GM19025 (cell line): ENCODE results near the gene MYO3B.
"Not testable (repeated sequence)": the region's sequence is repeated elsewhere in the genome, so short reads cannot be mapped to it uniquely, and the experiment has no call there.

Source experiments
- ATAC-seq: cut with Tn5 transposase; IDR thresholded peaks from one replicate; pipeline ENCODE4 v1.9.1; 2021; ENCODE audit warnings: mild to moderate bottlenecking, low read depth, moderate library complexity; ENCODE audit not compliant: unreplicated experiment

Gene MYO3B

DNA sequence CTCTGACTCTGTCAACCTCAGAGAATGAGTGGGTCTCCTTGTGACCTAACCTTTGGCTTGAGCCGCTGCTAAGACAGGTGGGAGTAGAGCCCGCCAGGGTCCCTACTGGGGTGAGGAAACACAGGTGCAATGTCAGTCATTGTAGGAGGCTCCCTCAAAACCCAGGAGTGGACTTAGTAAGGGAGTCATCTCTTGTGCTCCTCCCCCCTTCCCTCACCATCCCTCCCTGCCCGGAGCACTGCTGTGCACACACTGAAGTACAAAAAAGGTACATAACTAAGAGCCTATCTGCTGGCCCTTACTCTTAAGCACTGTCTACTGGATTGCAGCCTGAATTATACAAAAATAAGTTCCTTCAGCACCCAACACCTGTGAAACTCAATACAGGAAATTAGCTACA is 77.2 kb downstream of the MYO3B start:
- ATAC-seq: no peak

DNA sequence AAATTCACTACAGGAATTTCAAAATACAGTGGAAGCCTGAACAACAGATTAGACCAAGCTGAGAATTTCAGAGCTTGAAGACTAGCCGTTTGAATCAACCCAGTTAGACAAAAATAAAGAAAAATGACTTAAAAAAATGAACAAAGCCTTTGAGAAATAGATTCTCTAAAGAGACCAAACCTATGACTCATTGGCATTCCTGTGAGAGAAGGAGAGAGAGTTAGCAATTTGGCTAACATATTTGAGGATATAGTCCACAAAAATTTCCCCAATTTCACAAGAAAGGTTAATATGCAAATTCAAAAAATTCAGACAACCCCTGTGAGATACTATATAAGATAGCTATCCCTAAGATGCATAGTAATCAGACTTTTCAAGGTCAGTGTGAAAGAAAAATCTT is 78.0 kb downstream of the MYO3B start:
- no peak for ATAC-seq

DNA sequence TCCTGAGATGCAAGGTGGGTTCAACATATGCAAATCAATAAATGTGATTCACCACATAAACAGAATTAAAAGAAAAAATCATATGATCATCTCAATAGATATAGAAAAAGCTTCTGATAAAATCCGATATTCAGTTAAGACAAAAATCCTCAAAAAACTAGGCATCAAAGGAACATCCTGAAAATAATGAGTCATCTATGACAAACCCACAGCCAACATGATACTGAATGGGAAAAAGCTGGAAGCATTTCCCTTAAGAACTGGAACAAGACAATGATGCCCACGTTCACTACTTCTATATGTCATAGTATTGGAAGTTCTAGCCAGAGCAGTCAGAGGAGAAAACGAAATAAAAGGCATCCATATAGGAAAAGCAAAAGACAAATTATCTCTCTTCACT is 80.4 kb downstream of the MYO3B start:
- ATAC-seq: no peak

DNA sequence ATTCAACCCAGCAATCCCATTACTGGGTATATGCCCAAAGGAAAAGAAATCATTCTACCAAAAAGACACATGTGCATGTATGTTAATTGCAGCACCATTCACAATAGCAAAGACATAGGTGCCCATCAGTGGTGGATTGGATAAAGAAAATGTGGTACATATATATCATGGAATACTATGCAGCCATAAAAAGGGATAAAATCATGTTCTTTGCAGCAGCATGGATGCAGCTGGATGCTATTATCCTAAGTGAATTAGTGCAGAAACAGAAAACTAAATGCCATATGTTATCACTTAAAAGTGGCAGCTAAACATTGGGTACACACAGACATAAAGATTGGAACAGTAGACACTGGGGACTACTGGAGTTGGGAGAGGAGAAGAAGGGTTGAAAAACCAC is 82.2 kb downstream of the MYO3B start:
- ATAC-seq: no peak

DNA sequence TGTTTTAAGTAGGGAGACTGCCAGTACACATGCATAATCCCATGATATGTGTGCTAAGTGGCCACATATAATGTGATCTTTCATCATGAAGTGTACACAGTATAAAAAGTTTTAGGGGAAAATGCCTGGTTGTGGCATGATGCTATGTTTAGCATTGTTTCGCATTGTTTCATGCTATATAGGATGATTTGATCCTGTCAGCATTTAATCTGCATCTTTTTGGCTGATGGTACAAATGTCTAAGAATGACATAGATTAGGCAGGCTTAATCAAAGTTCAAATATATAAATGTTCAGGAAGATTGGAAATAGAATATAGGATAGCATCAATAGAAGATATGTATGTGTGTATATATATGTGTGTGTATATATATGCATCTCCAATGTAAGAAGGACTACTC is 83.6 kb downstream of the MYO3B start:
- no peak for ATAC-seq

DNA sequence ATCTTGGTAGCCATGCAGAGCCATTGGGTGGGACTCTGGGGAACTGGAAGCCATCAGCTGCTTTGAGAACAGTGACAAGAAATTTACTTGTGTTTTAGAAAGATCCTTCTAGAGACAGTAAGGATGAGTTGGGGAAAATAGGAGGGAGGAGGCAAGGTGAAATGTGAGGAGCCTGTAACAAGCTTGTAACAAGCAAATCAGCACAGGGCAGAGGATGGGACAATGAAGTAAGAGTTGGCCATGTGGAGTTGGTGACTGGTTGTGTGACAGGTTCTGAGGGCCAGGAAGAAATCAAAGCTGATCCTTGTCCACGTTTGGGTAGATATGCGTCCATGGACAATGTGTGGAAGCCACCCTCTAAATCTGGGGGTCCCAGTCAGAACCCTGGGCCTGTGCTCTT is 84.4 kb downstream of the MYO3B start:
- ATAC-seq: no peak

DNA sequence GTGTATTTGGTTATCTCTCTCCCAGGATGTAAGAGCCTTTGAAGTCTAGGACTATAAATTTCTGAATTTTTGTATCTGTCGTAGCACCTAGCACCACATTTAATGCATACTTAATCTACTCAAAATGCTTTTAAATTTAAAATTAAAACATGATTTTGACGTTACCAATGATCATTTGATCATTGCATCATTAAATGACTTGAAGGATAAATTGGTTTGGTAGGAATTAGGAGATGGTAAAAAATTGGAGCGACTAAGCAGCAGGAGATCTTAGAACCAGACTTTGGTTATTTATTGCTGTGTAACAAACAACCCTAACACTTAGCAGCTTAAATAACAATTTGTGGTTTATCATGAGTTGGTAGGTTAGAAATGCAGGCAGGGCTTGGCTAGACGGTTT is 84.9 kb downstream of the MYO3B start:
- ATAC-seq: no peak

DNA sequence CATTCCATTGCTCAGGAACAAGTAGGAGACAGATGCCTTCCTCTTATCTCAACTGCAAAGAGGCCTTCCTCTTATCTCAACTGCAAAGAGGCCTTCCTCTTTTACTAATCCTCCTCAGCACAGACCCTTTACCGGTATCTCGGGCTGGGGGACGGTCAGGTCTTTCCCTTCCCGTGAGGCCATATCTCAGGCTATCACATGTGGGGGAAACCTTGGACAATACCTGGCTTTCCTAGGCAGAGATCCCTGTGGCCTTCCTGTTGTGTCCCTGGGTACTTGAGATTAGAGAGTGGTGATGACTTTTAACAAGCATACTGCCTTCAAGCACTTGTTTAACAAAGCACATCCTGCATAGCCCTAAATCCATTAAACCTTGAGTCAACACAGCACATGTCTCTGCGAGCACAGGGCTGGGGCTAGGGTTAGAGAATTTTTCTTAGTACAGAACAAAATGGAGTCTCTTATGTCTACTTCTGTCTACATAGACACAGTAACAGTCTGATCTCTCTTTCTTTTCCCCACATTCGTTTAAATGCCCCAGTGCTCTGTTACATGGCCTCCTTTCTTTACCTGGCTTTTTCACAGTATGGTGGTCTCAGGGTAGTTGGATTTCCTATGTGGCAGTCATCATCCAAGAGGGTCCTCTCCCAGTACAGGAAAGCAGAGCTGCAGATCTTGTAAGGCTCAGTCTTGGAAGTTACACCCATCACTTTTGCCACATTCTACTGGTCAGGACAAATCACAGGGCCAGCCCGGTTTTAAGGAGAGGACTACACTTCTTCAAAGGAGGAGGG is 86.0 kb downstream of the MYO3B start:
- not testable (repeated sequence) for ATAC-seq

DNA sequence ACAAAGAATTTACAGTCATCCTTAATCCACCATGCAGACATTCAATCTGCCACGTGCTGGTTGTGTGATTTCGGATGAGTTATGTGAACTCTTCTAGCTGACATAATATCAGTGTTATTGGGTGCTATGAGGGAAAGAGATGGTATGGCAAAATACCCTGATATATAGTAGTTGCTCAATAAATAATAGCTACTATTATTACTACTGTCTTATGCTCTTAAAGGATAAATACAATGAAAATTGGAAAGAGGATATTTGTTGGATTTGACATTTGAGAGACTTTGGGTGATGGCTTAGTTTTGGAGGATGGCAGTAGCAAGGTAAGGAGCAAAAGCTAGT is 86.5 kb downstream of the MYO3B start:
- no peak for ATAC-seq

DNA sequence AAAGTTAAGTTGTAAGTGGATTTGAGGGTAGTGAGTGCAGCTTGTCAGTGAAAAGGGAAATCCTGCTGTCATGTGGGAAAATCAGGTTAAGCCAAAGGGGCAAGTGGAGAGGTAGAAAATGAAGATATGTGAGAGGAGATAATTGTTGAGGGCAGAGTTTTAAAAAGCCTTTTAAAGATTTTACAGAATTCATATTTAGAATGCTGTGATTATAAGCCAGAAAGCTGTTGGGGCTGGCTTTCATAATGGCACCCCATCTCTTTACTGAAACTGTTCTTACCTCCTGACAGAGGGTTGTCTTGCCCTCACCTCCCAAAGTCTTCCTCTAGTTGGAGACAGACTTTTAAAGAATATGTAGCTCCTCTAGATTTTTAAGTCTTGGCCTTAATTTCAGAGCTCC is 86.9 kb downstream of the MYO3B start:
- ATAC-seq: no peak

DNA sequence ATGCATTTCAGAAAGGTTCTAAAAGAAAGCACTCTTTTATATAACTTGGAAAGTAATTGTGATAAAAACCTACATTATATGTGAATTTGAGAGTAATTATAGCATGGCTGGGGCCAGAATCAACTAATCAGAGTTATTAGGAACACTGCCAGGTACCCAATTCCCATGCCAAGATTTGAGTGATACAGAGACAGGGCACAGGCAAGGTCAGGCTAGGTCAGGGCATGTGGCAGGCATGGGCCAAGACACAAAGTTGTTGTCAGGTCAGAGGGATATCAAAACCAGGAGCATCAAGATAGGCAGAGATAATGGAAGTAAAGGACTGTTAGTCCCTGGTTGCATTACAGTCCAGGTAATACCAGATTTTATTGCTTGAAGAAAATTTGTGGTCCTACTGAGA is 87.4 kb downstream of the MYO3B start:
- ATAC-seq: no peak

DNA sequence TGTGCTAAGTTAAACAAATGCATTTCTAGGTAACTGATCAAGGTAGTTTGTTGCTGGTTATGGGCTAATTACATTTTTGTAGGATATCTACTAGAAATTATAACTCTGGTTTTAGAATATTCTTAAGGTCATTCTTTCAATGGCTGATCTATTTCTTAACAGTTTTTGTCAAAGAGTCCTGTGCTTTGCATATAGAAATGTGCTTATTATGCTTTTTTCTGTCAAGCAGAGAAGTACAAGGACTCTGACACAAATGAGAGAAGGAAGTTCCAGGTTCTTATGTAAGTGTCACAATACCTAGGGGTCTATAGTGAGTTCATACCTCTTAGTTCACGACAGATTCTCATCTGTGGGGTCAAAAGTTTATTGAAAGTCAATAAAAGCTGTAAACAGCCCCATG is 88.4 kb downstream of the MYO3B start:
- ATAC-seq: no peak

DNA sequence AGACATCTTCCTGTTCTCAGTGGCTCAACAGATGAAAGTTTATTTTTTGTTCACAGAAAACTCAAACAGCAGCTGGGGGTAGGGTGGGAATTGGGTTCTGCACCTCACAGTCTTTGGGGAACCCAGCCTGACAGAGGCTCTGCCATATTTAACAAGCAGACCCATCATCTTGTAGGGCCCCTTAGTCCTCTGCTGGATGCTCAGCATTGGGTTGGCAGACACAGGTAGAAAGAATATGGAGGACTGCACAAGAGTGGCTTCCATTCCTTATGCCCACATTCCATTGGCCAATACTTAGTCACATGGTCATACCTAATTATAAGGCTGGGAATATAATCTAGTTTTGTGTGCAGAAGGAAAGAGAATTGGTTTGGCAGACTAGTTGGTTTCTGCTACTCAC is 89.1 kb downstream of the MYO3B start:
- ATAC-seq: no peak

DNA sequence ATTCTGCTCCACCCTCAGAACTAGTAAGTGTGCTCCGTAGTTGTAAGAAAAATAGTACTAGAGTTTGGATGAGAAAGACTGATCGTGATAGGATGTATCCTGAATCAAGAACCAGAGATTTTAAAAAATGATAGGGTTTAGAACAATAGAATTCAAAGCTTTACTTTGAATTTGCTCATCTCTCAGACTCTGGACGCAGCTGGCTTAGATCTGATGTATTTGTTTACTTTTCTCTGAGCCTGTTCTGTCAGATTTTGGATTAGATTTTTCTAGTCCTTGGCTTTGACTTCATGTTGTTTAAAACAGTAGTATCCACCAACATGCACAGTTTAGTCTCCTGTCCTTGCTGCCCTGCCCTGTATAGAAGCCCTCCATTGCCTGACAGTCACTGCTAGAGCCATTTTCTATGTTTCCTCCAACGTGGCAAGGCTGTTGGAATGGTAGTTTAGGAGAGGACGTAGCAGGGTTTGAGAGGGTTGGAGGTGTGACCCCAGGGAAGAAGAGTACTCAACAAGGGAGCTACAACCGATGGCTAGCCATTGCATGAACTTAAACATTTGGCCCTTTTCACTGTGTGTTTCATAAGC is 92.4 kb downstream of the MYO3B start:
- ATAC-seq: no peak

DNA sequence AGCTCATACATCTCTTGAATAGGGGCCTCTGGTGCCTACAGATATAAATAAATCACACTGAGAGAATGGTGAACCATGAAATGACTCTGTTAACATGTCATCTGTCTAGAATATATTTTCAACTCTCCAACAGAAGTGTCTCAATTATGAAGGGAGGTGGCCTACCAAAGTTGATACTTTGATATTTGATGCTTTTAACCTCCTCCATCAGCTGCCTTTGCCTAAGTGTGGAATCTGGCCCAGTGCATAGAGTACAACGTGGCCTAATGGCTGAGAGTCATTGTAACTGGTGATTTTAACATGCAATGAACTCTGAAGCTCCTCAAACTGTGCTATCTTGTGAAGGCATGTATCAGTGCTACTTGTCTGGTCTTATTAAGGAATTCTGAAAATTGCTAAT is 93.4 kb downstream of the MYO3B start:
- no peak for ATAC-seq

DNA sequence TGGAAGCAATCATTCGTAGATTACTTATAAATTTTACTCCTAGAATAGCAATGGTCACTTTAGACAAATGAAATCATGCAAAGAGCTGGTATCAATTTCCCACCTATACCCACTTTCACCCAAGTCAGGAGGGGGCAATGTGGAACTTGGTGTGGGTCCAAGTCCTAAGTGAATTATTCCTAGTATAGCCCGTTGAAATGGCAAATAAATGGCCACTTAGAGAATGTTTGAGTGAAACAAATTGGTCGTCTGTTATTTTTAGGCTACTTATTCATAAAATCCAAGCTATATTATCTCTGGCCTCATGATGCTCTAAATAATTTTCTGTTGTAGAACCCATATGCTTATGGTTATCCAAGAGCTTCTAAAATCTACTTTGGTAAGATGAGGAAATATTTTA is 98.1 kb downstream of the MYO3B start:
- ATAC-seq: no peak

DNA sequence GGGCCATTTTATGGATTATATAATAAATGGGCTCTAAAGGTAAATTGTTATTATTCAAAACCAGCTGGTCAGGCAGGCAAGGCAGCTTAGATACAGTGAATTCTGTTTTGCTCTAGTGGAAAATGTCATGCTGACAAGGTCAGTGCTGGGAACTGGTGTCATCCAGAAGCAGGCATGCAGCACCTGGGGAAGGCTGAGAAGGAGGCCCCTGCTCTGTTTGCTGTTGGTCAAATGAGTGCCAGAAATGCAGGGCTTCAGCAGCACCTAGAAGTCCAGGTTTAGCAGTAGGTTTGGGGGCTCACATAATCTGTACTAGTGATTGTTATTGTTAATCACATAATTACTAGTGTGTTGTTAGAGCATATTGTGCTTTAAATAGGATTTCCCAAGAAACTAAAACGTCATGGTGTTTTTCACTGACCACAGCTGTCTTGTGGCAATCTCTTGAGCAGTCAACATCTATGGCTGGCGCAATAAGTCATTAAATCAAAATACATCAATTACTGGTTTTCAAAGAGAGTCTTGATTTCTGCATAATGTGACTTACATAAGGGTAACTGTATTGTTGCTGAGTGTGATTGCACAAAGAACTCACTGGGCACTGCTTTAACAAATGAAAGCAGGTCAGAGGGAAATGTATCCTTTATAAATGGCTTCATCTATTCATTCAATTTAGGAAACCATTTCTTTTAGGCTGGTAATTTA is 99.1 kb downstream of the MYO3B start:
- no peak for ATAC-seq

DNA sequence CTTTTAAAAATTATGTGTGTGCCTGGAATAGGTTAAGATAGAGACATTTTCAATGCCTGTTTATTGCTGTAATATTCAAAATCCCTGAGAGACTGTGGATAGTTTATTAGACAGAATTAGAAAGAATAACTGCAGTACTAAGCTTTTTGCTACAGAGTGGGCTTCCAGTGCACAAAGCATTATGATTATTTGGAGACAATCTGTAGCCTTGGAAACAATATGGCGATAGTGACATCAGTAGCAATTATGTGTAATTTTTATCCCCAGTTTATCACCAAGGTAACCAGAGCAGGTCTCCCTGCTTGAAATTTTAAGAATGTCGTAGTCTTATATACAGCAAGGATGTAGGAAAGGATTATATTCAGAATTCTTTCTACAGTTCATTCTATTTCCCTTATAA is 100.0 kb downstream of the MYO3B start:
- no peak for ATAC-seq

DNA sequence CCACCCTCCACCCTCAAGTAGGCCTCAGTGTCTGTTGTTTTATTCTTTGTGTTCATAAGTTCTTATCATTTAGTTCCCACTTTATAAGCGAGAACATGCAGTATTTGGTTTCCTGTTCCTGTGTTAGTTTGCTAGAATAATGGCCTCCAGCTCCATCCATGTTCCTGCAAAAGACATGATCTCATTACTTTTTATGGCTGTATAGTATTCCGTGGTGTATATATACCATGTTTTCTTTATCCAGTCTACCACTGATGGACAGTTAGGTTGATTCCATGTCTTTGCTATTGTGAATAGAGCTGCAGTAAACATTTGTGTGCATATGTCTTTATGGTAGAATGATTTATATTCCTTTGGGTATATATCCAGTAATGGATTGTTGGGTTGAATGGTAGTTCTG is 101.7 kb downstream of the MYO3B start:
- not testable (repeated sequence) for ATAC-seq

DNA sequence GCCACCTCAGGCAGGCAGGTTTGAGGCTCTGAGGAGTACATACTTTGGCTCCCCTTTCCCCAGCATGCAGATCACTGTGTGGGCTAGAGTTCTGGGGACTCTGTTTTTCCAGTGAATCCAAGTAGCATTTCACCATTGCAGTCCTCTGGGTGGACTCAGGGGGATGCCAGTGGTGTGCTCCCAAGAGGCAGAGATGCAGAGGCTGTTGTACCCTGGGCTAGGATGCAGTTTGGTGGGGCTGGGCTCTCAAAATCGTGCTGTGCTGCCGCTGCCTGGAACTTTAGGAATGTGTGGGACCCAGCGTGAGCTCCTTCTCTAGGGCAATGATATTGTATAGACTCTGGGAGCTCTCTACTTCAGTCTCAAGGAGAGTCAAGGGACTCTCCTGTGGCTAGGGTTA is 104.9 kb downstream of the MYO3B start:
- ATAC-seq: no peak

DNA sequence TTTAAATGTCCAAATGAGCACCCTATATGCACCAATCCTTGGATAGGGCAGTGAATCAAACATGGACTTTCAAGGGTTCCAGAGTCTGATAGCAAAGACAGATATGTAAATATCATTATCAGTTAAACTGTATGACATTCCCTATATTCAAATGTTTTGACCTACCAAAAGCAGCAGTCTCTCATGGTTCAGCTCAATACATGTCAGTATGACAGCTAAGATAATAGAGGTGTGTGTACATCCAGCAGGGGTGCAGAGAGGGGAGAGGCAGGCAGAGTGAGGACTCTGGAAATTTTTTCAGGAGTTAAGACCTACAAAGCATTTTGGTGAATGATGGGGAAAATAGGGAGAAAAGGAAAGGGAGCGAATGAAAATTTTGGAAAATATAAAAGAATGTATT is 106.3 kb downstream of the MYO3B start:
- ATAC-seq: no peak

DNA sequence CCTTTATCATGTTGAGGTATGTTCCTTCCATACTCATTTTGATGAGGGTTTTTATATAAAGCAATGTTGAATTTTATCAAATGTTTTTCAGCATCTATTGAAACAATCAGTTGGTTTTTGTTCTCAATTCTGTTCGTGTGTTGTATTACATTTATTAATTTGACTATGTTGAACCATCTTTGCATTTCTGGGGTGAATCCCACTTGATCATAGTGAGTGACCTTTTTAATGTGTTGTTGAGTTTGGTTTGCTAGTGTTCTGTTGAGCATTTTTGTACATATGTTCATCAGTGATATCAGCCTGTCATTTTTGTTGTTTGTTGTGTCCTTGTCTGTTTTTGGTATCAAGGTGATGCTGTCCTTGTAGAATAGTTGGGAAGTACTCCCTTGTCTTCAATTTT is 110.9 kb downstream of the MYO3B start:
- ATAC-seq: no peak
